RWPE1 (cell line): Measurements from ENCODE around the gene WWOX.

ENCODE experiments used
- CTCF ChIA-PET: fragments of 350-600 bp; sonication (Branson Sonifier 250); formaldehyde crosslinking; extraction: SDS; loops from one replicate; lab custom pipeline; 2021; lab: Yijun Ruan, JAX
- POLR2A ChIA-PET: fragments of 400-600 bp; formaldehyde crosslinking; extraction: SDS; loops from one replicate; lab custom pipeline; 2020; ENCODE audit warnings: antibody characterized with exemption; ENCODE audit not compliant: low non-redundant PET; lab: Yijun Ruan, JAX
- DNase-seq: peaks from one replicate; pipeline ENCODE4 v3.0.0; 2012; ENCODE audit warnings: low spot score
- H3K27ac ChIP-seq: fragments of 450-650 bp; 2 replicates; pipeline ENCODE4 v1.5.1; 2017
- TF ChIP-seq, protein P1 (sequence below): fragments of 450-650 bp; conservative IDR thresholded peaks from 2 replicates; pipeline ENCODE4 v1.5.1; 2017; ENCODE audit warnings: low read depth, mild to moderate bottlenecking

WWOX gene

DNA sequence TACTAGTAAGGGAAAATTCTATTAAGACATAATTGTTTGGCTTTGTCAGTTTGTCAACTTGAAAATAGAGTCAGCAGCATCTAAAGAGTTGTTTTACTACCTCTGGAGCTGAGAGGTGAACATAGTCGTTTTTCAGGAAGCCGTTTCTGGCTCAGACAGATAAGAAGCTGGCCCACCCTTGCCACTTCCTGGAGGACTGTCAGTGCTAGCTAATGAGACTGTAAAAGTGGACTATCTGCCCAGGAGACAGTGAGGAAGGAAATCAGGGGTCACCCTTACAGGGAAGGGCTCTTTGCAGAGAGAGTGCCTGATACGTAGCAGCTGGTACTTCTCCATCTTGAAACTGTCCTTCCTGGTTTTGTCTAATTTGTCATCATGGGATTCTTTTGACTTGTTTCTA, 328.7 kb downstream of the WWOX start:
- CTCF ChIA-PET = interaction anchor here (0.8 kb wide), 1 partner anchor 41 kb away, joined by 3 read pairs; no protein-coding TSS in a partner anchor
- no peak overlapping the region for H3K27ac ChIP-seq
- POLR2A ChIA-PET = no interaction called here
- TF ChIP-seq, protein P1, sequence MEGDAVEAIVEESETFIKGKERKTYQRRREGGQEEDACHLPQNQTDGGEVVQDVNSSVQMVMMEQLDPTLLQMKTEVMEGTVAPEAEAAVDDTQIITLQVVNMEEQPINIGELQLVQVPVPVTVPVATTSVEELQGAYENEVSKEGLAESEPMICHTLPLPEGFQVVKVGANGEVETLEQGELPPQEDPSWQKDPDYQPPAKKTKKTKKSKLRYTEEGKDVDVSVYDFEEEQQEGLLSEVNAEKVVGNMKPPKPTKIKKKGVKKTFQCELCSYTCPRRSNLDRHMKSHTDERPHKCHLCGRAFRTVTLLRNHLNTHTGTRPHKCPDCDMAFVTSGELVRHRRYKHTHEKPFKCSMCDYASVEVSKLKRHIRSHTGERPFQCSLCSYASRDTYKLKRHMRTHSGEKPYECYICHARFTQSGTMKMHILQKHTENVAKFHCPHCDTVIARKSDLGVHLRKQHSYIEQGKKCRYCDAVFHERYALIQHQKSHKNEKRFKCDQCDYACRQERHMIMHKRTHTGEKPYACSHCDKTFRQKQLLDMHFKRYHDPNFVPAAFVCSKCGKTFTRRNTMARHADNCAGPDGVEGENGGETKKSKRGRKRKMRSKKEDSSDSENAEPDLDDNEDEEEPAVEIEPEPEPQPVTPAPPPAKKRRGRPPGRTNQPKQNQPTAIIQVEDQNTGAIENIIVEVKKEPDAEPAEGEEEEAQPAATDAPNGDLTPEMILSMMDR = no peak
- no peak for DNase-seq

DNA sequence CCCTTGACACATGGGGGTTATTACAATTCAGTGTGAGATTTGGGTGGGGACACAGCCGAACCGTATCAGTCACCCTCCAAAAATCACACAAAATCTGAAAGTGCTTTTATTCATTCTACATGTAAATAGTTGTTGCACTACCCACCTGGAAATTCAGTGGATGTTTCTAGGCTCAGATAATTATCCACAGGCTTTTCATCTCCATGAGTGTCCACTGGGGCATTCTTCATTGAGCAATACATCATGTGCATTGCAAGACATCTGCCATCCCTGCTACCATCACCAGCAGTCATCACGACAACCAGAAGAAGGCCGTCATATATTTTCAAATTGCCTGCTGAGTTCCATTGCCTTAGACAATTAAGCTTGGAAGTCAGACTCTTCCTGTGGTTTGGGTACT, 330.8 kb downstream of the WWOX start:
- H3K27ac ChIP-seq = no peak overlapping the region
- POLR2A ChIA-PET = no interaction called here
- TF ChIP-seq, protein P1 = no peak
- CTCF ChIA-PET = no interaction called here
- DNase-seq = no peak

DNA sequence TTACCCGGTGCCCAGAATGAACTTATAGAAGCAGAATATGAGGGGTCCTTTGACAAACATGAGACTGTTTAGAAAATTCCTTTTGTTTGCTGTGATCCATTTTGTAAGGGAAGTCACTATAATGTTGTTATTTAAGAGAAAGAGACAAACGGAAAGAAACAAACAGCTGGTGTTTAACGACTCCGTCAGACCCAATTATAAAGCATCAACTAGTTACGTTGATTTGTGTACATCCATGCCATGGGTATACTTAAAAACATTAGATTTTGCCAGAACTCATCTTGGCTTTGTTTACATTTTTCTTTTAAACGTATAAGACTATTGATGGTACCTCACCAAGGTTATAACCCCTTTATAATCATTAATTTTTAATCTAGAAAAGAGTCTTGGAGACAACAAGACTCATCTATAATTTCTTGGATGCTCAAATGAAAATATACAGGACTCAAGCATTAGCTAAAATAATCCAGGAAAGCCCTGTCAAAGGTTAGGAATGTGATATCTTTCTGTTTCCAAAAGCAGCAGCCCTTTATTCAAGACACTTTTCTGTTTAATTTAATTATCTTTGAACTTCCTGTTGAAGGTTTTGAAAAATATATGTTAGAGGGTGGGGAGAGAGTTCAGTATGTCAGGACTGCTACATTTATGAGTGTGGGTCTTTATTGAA, 331.7 kb downstream of the WWOX start:
- TF ChIP-seq, protein P1 = no peak
- CTCF ChIA-PET = interaction anchor here (0.7 kb wide), 1 partner anchor 767 kb away, joined by 3 read pairs; no protein-coding TSS in a partner anchor
- DNase-seq = no peak
- no peak overlapping the region for H3K27ac ChIP-seq
- POLR2A ChIA-PET = no interaction called here

DNA sequence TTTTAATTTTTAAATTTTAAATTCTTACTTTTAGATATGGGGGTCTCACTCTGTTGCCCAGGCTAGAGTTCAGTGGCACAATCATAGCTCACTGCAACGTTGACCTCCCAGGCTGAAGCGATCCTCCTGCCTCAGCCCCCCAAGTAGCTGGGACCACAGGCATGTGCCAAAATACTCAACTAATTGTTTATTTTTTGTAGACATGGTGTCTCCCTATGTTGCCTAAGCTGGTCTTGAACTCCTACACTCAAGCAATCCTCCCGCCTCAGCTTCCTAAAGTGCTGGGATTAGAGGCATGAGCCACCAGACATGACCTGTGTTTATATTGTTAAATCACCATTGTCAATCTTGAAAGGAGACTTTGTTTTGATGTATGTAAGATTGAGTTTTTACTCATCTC, 332.2 kb downstream of the WWOX start:
- no peak for DNase-seq
- POLR2A ChIA-PET = no interaction called here
- H3K27ac ChIP-seq = no peak overlapping the region
- TF ChIP-seq, protein P1 = no peak
- CTCF ChIA-PET = interaction anchor here (0.6 kb wide), 1 partner anchor 53 kb away, joined by 3 read pairs; no protein-coding TSS in a partner anchor

DNA sequence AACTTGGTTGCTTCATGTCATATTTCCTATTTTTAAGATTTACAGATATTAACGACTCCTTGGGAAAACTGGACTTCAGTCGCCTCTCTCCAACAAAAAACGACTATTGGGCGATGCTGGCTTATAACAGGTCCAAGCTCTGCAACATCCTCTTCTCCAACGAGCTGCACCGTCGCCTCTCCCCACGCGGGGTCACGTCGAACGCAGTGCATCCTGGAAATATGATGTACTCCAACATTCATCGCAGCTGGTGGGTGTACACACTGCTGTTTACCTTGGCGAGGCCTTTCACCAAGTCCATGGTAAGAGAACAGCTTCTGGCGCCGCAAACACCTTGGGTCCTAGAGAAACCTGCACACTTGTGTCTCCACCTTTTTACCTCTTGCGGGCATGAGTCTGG, 333.0 kb downstream of the WWOX start:
- TF ChIP-seq, protein P1 = no peak
- DNase-seq = no peak
- CTCF ChIA-PET = interaction anchor here (0.6 kb wide), 2 partner anchors 53 to 946 kb away, joined by 3 read pairs; no protein-coding TSS in a partner anchor
- no peak overlapping the region for H3K27ac ChIP-seq
- POLR2A ChIA-PET = no interaction called here

DNA sequence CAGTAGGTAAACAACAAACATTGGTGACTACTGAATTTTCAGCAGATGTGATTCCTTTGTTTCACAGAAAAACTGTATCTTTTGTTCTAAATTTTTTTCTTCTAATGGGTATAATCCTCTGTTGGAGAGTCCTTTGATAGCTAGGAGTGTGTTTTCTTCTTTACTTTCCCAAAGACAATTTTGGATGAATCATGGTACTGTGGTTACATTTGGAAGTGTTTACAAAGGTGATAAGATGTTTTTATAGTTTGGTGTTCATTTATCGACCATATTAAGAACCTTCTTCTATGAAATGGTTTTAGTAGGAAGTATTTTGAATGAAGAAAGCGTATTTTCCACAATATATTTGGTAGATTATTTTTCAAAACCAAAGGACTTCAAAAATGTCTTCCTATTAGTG, 333.7 kb downstream of the WWOX start:
- ChIA-PET CTCF (no interaction called here), POLR2A (no interaction called here)
- TF ChIP-seq, protein P1 = no peak
- H3K27ac ChIP-seq = no peak overlapping the region
- no peak for DNase-seq
